Lung (tissue), 12 donors: Measurements from ENCODE around the gene C1orf210. TPM values are rescaled to one million over a fixed set of nuclear protein-coding genes. Genes with fewer than 3 reads are reported as not detected.

Experiments used
- ATAC-seq: fragments of 200-7000 bp; cut with Tn5 transposase; one replicate; pipeline ENCODE4 v1.9.1; 2020; ENCODE audit warnings: moderate number of reproducible peaks; ENCODE audit not compliant: insufficient read depth, low FRiP score
- DNase-seq, 3 donors: peaks; one replicate each; pipeline ENCODE4 v3.0.0-alpha.2; 2013 to 2017
- H3K27ac ChIP-seq, 2 donors: one replicate each; pipeline ENCODE4 v1.5.1; 2013; ENCODE audit warnings: mild to moderate bottlenecking in 2 of 2, moderate library complexity in 2 of 2, control low read depth in 1 of 2, inconsistent platforms in 1 of 2, low read depth in 1 of 2, low read length in 1 of 2
- H3K27me3 ChIP-seq, 3 donors: one replicate each; pipeline ENCODE4 v1.5.1; 2013; ENCODE audit warnings: low read length in 2 of 3; ENCODE audit not compliant: control insufficient read depth in 3 of 3, insufficient read depth in 3 of 3
- H3K36me3 ChIP-seq, 4 donors: one replicate each; pipeline ENCODE4 v1.5.1; 2013; ENCODE audit warnings: low read length in 4 of 4, mild to moderate bottlenecking in 1 of 4, moderate library complexity in 1 of 4; ENCODE audit not compliant: control insufficient read depth in 4 of 4, insufficient read depth in 4 of 4
- H3K4me1 ChIP-seq, 5 donors: one replicate each; pipeline ENCODE4 v1.5.1; 2013; ENCODE audit warnings: low read length in 5 of 5, mild to moderate bottlenecking in 2 of 5, moderate library complexity in 1 of 5; ENCODE audit not compliant: control insufficient read depth in 5 of 5, insufficient read depth in 5 of 5
- H3K4me3 ChIP-seq: one replicate; pipeline ENCODE4 v1.5.1; 2013; ENCODE audit warnings: mild to moderate bottlenecking, control low read depth, moderate library complexity
- H3K9ac ChIP-seq, 2 donors: one replicate each; pipeline ENCODE4 v1.5.1; 2013; ENCODE audit warnings: low read length in 2 of 2, control low read depth in 1 of 2; ENCODE audit not compliant: insufficient read depth in 1 of 2
- H3K9me3 ChIP-seq, 4 donors: one replicate each; pipeline ENCODE4 v1.5.1; 2013; ENCODE audit warnings: low read length in 3 of 4, mild to moderate bottlenecking in 1 of 4, moderate library complexity in 1 of 4; ENCODE audit not compliant: control insufficient read depth in 4 of 4, insufficient read depth in 3 of 4
- WGBS, 2 donors: extraction: QIAGEN DNeasy Blood & Tissue Kit; methylation state at CpG; one replicate each; pipeline ENCODE4 v1.1.7; 2013; 5-methylcytosine and 5-hydroxymethylcytosine counted together
- polyA plus RNA-seq, 2 donors: library from polyadenylated mRNA; stranded (reverse); fragments of 200-250 nt; gene quantifications; one replicate each; pipeline ENCODE4 v1.2.1, GENCODE V29; 2013
- total RNA-seq, 2 donors: library from RNA; depleted of rRNA in 1 of 2; stranded (reverse); fragments of >200 nt in 1 of 2; gene quantifications; one replicate each; pipeline ENCODE4 v1.2.1, GENCODE V29; 2014 to 2021
- TF ChIP-seq, protein P1 (sequence below): IDR thresholded peaks from 2 replicates; pipeline ENCODE4 v1.5.1; 2012; ENCODE audit warnings: mild to moderate bottlenecking; ENCODE audit errors: control extremely low read depth, extremely low read depth
- donor health status: control.
- donor health status: control.
- donor health status: Bipolar disorder and iron deficiency.
- donor health status: healthy.
- donor health status: DM: yes; HTN: yes; CAD: no.

The C1orf210 gene
- total and polyA plus RNA-seq, 4 donors: 10.4 to 25.9 (median 21.0) TPM

DNA sequence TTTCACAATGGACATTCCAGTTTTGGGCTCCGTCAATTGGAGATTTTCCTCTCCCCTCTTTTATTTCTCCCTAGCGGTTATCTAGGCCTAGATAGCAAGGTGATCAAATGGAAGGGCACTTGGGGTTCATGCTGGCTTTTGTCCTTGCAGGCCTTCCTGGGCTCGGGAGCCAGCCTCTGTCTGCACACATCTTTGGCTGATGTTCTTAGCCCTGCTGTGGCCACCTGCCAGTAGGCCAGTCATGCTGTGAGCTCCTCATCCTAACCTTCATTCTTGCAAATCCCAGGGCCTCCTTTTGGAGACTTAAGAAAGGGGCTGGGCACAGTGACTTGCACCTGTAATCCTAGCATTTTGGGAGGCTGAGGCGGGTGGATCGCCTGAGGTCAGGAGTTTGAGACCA, 28.9 kb upstream of the C1orf210 start:
- Histone ChIP-seq H3K27ac (no peak overlapping the region), H3K9me3 (no peaks in the 10 kb centered on the region), H3K4me3 (no peak overlapping the region), H3K4me1 (peaks cover 0 to 6% (median 0%) of the 10 kb centered on the region in 5 donors), H3K27me3 (no peaks in the 10 kb centered on the region), H3K36me3 (peaks cover 0 to 7% (median 0%) of the 10 kb centered on the region in 4 donors), H3K9ac (no peak overlapping the region)
- ATAC-seq (no peak), DNase-seq (no peak)
- 91 to 92% methylated on average over 5 of the region's 5 CpGs for WGBS, 2 donors
- TF ChIP-seq, protein P1, sequence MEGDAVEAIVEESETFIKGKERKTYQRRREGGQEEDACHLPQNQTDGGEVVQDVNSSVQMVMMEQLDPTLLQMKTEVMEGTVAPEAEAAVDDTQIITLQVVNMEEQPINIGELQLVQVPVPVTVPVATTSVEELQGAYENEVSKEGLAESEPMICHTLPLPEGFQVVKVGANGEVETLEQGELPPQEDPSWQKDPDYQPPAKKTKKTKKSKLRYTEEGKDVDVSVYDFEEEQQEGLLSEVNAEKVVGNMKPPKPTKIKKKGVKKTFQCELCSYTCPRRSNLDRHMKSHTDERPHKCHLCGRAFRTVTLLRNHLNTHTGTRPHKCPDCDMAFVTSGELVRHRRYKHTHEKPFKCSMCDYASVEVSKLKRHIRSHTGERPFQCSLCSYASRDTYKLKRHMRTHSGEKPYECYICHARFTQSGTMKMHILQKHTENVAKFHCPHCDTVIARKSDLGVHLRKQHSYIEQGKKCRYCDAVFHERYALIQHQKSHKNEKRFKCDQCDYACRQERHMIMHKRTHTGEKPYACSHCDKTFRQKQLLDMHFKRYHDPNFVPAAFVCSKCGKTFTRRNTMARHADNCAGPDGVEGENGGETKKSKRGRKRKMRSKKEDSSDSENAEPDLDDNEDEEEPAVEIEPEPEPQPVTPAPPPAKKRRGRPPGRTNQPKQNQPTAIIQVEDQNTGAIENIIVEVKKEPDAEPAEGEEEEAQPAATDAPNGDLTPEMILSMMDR: no peak

DNA sequence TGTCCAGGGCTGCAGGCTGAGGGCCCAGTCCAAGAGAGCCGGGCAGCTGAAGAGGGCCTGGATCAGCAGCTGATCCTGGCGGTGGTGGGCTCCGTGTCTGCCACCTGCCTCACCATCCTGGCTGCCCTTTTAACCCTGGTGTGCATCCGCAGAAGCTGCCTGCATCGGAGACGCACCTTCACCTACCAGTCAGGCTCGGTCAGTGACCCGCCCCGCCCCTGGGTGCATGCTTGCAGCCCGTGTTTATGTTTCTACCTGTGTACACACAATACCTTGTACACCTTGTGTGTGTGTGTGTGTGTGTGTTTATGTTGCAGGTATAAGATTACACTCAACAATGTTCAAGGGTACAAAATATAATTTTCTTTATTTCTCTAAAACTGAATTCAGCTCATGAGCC, 28.4 kb upstream of the C1orf210 start:
- no peak overlapping the region for H3K27ac ChIP-seq
- WGBS, 2 donors: 85% methylated on average over 10 of the region's 10 CpGs
- peaks cover 0 to 6% (median 0%) of the 10 kb centered on the region in 5 donors for H3K4me1 ChIP-seq
- peaks cover 0 to 6% (median 0%) of the 10 kb centered on the region in 4 donors for H3K36me3 ChIP-seq
- no peaks in the 10 kb centered on the region for H3K27me3 ChIP-seq
- no peak overlapping the region for H3K4me3 ChIP-seq
- H3K9me3 ChIP-seq: no peaks in the 10 kb centered on the region
- H3K9ac ChIP-seq: no peak overlapping the region
- ATAC-seq: no peak
- TF ChIP-seq, protein P1: no peak
- no peak for DNase-seq

DNA sequence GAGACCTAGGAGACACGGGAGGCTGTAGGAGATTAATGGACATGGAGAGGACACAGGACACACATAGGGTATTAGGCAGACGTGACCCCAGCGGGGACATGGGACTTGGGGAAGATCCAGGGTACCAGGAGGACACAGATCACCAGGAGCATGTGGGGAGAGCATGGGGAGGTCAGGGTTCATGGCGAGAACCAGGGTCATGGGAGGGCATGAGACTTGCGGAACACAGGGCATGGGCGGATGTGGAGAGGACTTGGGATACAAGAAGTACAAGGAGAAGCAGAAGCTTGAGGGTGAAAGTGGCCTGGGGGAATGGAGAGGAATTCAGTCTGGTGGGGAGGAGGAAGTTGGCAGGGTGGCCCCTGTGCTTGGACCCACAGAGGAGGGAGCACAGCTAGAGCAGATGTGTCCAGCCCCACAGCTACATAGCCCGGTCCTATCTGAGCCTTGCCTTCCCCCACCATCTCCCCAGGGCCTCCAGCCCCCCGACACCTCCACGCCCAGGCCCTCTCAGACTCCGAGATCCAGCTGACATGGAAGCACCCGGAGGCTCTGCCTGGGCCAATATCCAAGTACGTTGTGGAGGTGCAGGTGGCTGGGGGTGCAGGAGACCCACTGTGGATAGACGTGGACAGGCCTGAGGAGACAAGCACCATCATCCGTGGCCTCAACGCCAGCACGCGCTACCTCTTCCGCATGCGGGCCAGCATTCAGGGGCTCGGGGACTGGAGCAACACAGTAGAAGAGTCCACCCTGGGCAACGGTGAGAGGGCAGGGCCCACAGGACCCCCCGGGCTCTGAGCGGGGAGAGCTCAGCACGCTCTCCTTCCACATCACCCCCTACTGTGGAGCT, 27.5 kb upstream of the C1orf210 start:
- no peak for DNase-seq
- TF ChIP-seq, protein P1: no peak
- Histone ChIP-seq H3K27me3 (no peaks in the 10 kb centered on the region), H3K27ac (no peak overlapping the region), H3K4me1 (peaks cover 0 to 5% (median 0%) of the 10 kb centered on the region in 5 donors), H3K9me3 (no peaks in the 10 kb centered on the region), H3K4me3 (no peak overlapping the region), H3K9ac (no peak overlapping the region), H3K36me3 (peaks cover 0 to 6% (median 0%) of the 10 kb centered on the region in 4 donors)
- ATAC-seq: no peak
- 92 to 95% methylated on average over 24 of the region's 24 CpGs for WGBS, 2 donors
